Right lobe of liver (tissue), 4 donors: Measurements from ENCODE around the gene UNC79.

Experiments used
- POLR2A ChIP-seq: fragments of 450-650 bp; IDR thresholded peaks from one replicate; pipeline ENCODE4 v1.6.1; 2017; ENCODE audit warnings: antibody characterized with exemption, mild to moderate bottlenecking
- TF ChIP-seq, protein P1 (sequence below), 4 donors: fragments of 200-600 bp in 3 of 4; fragments of 450-650 bp in 1 of 4; IDR thresholded peaks; one replicate each; pipeline versions ENCODE4 v1.5.1 to v1.8.0; 2016 to 2022; ENCODE audit warnings: antibody characterized with exemption in 4 of 4, mild to moderate bottlenecking in 2 of 4
- donor health status: DM: no; HTN: no; CAD: no.
- donor health status: DM: no; HTN: no; CAD: no.
- donor health status: DM: no; HTN: yes; CAD: no.

DNA sequence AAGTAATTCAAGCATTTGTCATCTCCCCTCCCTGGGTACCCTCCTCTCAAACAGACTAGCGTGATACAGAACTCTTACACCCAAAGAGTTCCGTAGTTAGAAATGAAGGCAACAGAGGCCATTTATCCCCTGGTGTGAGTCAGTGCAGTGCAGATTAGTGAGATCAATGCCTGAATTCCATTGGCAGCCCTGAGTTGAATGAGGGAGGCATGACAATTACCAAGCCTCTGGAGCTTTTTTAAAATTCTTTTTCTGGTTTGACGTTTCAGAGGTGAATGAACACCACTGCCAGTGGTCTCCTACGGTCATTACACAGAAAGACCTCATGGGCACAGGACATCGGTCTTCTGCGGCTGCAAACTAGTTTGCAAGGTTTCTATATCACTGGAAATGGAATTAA, 263.2 kb downstream of the UNC79 start:
- TF ChIP-seq, protein P1, sequence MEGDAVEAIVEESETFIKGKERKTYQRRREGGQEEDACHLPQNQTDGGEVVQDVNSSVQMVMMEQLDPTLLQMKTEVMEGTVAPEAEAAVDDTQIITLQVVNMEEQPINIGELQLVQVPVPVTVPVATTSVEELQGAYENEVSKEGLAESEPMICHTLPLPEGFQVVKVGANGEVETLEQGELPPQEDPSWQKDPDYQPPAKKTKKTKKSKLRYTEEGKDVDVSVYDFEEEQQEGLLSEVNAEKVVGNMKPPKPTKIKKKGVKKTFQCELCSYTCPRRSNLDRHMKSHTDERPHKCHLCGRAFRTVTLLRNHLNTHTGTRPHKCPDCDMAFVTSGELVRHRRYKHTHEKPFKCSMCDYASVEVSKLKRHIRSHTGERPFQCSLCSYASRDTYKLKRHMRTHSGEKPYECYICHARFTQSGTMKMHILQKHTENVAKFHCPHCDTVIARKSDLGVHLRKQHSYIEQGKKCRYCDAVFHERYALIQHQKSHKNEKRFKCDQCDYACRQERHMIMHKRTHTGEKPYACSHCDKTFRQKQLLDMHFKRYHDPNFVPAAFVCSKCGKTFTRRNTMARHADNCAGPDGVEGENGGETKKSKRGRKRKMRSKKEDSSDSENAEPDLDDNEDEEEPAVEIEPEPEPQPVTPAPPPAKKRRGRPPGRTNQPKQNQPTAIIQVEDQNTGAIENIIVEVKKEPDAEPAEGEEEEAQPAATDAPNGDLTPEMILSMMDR (IDR thresholded peaks at IDR 0.05), result no peak
- TF ChIP-seq POLR2A, result no peak
